GM19193 (cell line): Measurements from ENCODE around the gene HNRNPLL.

ENCODE experiments used
- POLR2A ChIP-seq: IDR thresholded peaks from 4 replicates; pipeline ENCODE4 v1.6.1; 2011; ENCODE audit not compliant: insufficient read depth, insufficient read length; ENCODE audit errors: extremely low read depth

Gene HNRNPLL

GRCh38 chr2:38622210-38622609 lies 19.5 kb upstream of the HNRNPLL start:
- no peak for TF ChIP-seq POLR2A

DNA sequence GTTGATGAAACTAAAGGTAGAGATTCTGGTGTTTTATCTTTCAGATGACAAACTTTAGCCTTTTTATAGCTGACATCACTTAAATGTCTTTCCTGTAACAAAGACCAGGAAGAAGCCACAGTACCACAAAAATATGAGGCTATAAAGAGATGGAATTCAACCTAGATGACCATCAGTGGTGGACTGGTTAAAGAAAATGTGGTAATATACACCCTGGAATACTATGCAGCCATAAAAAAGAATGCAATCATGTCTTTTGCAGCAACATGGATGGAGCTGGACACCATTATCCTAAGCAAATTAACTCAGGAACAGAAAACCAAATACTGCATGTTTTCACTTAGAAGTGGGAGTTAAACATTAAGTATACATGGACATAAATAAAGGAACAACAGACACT lies 18.3 kb upstream of the HNRNPLL start:
- no peak for TF ChIP-seq POLR2A

GRCh38 chr2:38620282-38620977 lies 17.7 kb upstream of the HNRNPLL start:
- TF ChIP-seq POLR2A: no peak

DNA sequence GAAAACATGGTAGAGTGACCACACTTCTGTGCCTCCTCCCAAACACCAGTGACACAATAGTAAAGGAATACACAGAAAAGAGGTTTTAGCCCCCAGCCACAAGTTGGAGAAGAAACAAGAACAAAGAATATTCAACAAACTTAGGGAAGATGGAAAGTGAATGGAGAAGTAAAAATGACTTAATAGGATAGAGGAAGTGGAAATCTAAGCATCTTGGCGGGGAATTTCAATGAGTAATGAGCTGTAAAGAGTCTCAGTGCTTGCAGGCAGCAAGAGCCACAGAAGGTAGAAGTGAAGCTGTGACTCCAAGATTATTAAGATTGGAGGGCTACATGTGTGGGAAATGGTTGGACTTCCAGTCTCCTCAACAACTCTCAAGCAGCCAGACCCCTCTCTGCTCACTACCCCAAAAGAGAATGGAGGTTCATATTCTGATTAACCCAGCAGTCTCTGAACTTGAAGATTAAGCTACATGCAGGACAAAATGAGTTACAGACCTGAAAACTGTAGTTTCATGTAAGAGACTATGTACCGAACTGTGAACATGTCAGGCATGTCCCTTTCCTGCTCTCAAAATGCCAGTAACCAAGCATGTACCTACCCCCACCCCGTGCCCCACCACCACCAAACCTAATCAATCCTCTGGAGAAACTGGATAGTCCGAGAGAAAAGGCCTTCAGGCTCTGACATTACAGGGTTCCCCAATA lies 16.9 kb upstream of the HNRNPLL start:
- no peak for TF ChIP-seq POLR2A

- no peak for TF ChIP-seq POLR2A
These were observed 14.6 kb upstream of the HNRNPLL start for GRCh38 chr2:38617301-38617700.

DNA sequence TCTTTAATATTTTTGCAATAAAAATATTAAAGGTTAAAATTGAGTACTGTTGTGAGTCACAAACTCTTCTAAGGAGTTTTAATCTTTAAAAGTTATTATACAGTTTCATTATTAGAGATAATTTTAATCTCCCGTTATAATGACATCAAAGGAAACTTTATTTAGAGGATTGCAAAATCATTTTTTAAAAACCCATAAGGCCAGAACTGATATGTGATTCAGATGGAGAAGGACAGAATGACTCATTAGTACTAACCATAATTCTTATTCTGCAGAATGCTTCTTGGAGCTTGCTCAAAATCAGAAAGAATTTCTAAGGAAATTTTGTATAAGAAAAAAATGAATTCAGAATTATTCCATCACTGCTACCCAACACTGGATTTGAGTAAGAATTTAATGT lies 12.5 kb upstream of the HNRNPLL start:
- no peak for TF ChIP-seq POLR2A

GRCh38 chr2:38613849-38614213 lies 11.1 kb upstream of the HNRNPLL start:
- no peak for TF ChIP-seq POLR2A

DNA sequence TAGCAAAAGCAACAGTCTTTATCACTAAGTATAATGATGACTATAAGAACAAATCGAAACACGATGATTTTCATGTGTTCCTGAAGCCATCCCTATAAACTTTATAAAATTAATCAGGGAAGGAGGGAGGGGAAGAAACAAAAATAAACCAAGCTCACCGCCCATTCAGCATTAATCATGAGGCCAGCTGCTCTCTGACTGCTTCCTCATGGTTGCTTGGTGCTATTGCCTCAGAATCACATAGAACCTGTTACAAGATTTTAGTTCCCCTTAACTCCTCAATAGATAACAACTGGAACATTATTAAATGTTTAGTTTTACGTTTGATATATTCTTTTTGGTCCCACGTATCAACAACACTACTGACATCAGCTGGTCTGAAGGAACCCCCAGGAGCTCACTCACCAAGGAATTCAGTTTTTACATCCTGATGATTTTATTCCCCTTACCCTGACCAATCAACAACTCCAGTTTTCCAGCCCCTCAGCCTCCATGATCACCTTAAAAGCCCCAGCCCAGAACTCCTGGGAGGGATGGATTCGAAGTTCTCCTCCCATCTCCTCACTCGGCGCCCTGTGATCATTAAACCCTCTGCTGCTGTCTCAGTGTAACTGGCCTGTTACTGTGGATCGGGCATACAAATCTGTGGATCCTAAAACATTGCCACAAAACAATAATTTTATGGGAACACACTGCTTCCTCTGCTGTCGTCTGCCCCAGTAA lies 10.6 kb upstream of the HNRNPLL start:
- no peak for TF ChIP-seq POLR2A

DNA sequence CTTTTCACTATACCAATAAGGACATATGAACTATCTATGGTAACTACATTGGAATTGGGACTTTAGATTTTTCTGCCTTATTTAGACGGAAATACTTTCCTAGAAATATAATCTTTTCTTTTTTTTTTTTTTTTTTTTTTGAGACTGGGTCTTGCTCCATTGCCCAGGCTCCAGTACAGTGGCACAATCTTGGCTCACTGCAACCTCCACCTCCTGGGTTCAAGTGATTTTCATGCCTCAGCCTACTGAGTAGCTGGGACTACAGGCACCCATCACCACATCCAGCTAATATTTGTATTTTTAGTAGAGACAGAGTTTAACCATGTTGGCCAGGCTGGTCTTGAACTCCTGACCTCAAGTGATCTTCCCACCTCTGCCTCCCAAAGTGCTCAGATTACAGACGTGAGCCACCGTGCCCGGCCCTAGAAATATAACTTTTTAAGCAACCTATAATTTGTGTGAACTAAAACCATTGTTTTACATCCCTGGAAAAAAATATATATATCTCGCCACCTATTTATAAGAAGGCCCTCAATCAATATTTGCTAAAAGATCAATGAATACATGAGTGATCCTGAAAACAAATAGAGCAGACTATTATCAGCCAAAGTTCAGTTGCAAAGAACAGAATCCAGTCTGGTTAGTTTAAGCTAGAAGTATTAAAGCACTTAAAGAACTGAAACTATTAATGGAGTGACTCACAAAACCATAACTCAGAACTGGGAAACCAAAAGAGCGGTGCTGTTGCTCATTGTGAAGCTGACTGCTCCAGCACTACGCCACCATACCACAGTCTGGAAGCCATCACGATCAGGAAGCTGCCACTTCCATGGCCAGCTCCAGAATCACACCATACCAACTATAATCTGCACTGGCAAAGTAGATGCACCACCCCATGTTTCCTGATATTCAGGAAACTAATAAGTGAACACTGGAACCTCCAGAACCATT lies 8.4 kb upstream of the HNRNPLL start:
- TF ChIP-seq POLR2A: no peak

GRCh38 chr2:38608755-38609154 lies 6.0 kb upstream of the HNRNPLL start:
- TF ChIP-seq POLR2A: no peak

GRCh38 chr2:38605298-38605830 lies 2.6 kb upstream of the HNRNPLL start:
- no peak for TF ChIP-seq POLR2A

- no peak for TF ChIP-seq POLR2A
These were observed 918 bp upstream of the HNRNPLL start for GRCh38 chr2:38603402-38604290.

GRCh38 chr2:38602136-38602731 lies 494 bp downstream of the HNRNPLL start:
- no peak for TF ChIP-seq POLR2A

- TF ChIP-seq POLR2A: no peak
These were observed 1.1 kb downstream of the HNRNPLL start for GRCh38 chr2:38601463-38602135.
